Neural cell (in vitro differentiated cells): ENCODE results near the gene STK10.

Source experiments
- CTCF ChIP-seq: fragments of 450-650 bp; IDR thresholded peaks from 2 replicates; pipeline ENCODE4 v1.5.1; 2014; ENCODE audit warnings: antibody characterized with exemption, mild to moderate bottlenecking, moderate library complexity; ENCODE audit not compliant: poor library complexity, severe bottlenecking
- EP300 ChIP-seq: fragments of 450-650 bp; conservative IDR thresholded peaks from 2 replicates; pipeline ENCODE4 v1.6.1; 2014; ENCODE audit warnings: antibody characterized with exemption, mild to moderate bottlenecking, moderate library complexity; ENCODE audit not compliant: poor library complexity, severe bottlenecking
- EZH2 ChIP-seq: fragments of 200-600, 300-800 bp; shearing (Covaris generic), sonication (generic); IDR thresholded peaks from 2 replicates; pipeline ENCODE4 v1.6.1; 2014; ENCODE audit warnings: antibody characterized with exemption, low read length, borderline replicate concordance, mild to moderate bottlenecking; ENCODE audit not compliant: insufficient read depth, poor library complexity, severe bottlenecking
- MXI1 ChIP-seq: fragments of 450-650 bp; conservative IDR thresholded peaks from 2 replicates; pipeline ENCODE4 v1.6.1; 2014; ENCODE audit warnings: antibody characterized with exemption, mild to moderate bottlenecking; ENCODE audit not compliant: poor library complexity, severe bottlenecking
- POLR2AphosphoS5 ChIP-seq: IDR thresholded peaks from 2 replicates; pipeline ENCODE4 v1.6.1; 2012
- SMC3 ChIP-seq: fragments of 450-650 bp; conservative IDR thresholded peaks from 2 replicates; pipeline ENCODE4 v1.6.1; 2014; ENCODE audit warnings: antibody characterized with exemption, mild to moderate bottlenecking, moderate library complexity; ENCODE audit not compliant: poor library complexity
- TAF1 ChIP-seq: IDR thresholded peaks from 2 replicates; pipeline ENCODE4 v1.6.1; 2012; ENCODE audit warnings: low read depth

DNA sequence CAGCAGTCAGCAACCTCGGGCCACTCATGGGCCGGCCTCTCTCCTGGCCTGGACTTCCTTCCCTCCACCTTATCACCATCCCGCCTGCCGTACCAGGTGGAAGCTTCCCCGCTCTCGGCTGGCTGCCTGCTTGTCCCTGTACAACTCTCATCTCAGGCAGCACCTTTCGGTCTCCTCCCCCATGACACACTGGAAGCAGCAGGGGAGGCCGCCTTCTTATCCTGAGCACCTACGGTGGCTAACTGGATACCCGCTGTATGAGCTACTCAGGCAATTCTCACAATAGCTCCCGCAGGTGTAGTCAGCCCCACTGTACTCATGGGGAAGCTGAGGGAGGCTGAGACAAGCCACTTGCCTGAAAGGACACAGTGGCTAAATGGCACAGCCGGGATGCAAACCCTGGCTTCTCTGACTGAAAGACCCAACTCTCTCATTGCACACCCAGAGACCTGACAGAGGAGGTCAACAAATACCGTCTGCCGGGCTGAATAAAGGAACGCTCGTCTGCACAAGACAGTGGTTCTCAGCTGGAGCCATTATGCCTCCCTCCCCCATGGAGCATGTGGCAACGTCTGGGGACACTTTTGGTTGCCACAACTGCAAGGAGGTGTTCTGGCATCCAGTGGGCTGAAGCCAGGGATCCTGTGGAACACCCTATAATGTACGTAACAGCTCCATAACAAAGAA is 9.6 kb downstream of the STK10 start:
- TF ChIP-seq CTCF (no peak), POLR2AphosphoS5 (no peak), MXI1 (no peak), SMC3 (no peak), EP300 (no peak), EZH2 (no peak), TAF1 (no peak)
